NCI-H510A treated with DMSO at 0.1 percent for 48 hours (cell line): Measurements from ENCODE around the gene DTD1.

ENCODE experiments used
- DNase-seq: peaks from one replicate; lab custom pipeline; 2025; lab: John Stamatoyannopoulos, UW

DTD1 gene, protein sequence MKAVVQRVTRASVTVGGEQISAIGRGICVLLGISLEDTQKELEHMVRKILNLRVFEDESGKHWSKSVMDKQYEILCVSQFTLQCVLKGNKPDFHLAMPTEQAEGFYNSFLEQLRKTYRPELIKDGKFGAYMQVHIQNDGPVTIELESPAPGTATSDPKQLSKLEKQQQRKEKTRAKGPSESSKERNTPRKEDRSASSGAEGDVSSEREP

DNA sequence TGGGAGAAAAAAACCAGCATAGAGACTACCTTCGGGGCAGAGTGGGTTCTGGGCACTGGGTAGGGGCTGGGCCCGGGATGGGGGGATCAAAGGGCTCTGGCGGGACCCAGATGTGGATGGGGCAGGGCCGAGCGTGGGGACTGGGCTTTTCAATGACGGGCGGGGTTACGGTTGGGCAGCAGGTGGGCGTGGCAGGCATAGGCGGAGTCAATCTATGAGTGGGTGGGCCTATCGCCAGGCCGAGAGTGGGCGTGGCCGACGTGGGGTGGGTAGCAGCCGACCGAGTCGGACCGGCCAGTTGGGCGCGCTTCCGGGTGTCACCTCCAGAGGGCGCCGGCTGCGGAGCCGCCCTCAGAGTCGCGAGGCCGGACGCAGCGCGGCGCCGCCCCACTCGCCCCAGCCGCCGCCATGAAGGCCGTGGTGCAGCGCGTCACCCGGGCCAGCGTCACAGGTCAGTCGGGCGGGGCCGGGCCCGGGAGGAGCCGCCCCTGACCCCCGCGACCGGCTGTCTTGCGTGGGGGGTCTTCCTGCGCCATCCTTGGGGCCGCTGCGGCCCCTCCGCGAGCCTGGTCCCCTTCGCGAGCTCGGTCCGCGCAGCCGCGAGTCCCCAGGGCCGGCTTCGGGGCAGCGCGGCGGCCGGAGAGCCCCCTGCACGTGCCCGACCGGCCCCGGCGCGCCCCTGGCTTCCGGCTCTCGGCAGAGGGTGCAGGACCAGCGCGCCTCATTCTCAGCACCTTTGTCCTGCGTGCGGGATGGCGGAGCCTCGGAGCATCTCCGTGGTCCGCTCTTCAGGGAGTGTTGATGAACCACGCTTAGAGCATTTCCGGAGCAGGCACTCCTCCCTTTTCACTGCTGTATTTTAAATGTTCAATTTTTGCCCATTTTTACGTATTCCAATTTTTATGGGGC is at the start of gene DTD1:
Gene DTD1, plus strand, starts transcription at position 390 of the 909 bp plus-strand sequence. Its CDS starts 19 bp downstream, at position 409.
- peak; percentile 88 for DNase-seq

DNA sequence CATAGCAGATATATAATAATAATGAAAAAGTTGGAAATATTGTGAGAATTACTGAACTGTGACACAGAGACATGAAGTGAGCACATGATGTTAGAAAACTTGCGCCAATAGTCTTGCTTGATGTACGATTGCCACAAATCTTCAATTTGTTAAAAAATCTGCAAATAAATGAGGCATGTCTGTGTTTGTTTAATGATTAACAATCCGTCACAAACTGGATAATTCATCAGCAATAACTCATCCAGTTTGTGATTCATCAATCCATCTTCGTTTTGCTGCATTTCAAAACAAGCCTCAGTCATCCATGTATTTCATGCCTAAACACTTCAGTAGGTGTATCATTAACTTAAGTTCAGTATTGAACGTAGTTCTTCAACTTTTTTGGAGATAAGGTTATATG is 46.1 kb upstream of the DTD1 start:
- no peak for DNase-seq

DNA sequence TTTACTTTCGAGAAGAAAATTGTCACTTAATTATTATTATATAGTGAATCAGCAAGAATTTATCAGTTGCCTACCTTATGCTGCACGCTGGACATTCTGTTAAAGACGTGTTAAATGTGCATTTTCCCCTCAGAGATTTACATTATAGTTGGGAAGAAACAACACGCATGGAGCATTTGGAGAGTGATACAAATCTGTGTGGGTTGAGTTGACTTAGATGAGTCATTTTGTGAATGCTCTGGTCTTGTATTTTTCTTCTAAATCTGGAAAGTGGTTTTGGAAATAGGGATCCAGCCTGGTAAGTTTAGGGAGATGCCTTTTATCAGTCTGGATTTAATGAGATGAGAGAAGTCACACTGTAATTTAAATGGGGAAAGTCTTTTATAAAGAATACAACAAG is 44.6 kb upstream of the DTD1 start:
- no peak for DNase-seq

GRCh38 chr20:18543932-18544331 is 43.9 kb upstream of the DTD1 start:
- DNase-seq: no peak

- DNase-seq: no peak
Measured at GRCh38 chr20:18545566-18545965, 42.3 kb upstream of the DTD1 start.

DNA sequence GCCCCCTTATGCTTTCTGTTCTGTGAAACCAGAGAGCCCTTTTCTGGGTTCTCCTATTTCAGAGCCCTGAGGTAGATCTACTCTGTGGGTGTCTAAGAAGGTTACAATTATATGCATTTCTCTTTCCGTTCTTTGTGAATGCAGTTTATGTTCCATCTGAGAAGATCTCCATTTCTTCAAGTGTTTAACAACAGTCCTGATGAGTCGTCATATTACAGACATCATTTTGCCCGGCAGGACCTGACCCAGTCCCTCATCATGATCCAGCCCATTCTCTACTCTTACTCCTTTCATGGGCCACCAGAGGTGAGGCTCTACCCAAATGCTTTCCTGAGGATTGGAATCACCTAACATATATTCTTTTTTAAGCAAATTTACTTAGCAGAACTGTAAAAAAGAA is 39.4 kb upstream of the DTD1 start:
- DNase-seq: no peak

- DNase-seq: no peak
Measured at GRCh38 chr20:18553746-18554145, 34.1 kb upstream of the DTD1 start.

GRCh38 chr20:18566892-18567738 is 20.7 kb upstream of the DTD1 start, which contains the start of gene SMIM26:
TSS of gene SMIM26 (plus strand) at chr20:18567432. CDS start at chr20:18567479, 47 bp downstream.
- peak; percentile 96 for DNase-seq

DNA sequence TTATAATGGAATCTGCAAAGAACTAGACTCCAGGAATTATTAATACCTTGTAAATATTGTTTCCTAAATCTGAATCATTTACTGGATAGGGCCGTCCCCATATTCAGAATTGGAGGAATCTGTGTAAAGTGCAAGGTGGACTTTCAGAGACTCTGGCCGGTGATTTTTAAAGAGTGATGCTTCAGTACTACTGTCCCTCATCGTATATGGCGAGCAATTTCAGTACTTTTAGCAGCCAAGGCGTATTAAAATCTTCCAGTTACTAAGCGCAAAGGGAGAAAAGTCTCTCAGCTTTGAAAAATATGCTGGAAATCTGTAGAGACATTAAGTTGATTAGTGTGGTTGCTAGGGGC is 20.1 kb upstream of the DTD1 start:
- no peak for DNase-seq

DNA sequence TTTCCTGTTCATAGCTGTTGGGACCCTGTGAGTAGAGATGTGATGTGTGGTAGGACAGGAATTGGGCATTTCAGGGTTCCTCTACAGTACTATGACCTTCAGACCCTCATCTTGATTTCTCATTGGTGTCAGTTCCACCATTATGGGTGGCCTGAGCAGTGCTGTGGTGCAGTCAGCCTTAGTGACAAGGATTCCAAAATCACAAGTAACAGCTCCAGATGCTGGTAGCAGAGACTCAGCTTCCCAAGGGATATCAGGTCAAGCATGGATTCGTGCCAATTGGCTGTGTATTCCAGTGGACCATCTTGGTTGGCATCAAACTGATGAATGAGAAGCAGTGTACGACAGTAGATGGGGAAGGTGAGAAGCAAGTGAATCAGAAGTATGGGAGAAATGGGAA is 16.8 kb upstream of the DTD1 start:
- no peak for DNase-seq

DNA sequence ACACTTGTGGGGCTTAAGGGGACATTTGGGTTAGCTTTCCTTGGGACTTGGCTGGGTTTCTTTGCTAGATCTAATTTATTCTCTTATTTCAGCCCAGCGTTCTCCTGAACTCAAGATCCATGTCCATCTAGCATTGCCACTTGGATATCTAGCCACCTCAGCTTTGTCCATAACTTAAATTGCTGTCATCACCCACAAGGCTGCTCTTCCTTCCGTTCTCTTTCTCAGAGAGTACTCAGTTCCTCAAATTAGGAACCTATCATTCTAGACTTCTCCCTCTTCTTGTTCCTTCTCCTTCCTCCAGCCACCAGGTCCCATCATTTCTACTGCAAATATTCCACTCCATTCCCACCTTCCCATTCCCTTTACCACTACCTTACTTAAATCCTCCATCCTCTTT is 16.3 kb upstream of the DTD1 start:
- no peak for DNase-seq

- DNase-seq: no peak
Measured at GRCh38 chr20:18577942-18578341, 9.9 kb upstream of the DTD1 start.

- DNase-seq: no peak
Measured at GRCh38 chr20:18578581-18578980, 9.3 kb upstream of the DTD1 start.

DNA sequence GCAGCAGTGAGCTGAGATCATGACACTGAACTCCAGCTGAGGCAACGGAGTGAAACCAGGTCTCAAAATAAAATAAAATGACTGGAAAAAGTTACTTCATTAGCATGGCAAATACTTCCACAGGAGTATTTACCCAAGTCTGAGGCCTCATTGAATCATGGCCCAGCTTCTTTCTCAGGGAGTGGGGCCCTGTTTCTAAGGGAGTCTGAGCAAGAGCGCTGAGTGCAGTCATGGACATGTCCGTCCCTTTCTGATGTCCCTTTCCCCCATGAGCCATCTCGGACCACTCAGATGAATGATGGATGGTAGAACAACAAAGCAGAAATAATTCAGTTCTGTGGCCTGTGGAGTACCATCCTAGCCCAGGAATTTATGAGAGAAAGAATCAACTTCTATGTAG is 7.8 kb upstream of the DTD1 start:
- no peak for DNase-seq

- DNase-seq: no peak
Measured at GRCh38 chr20:18585134-18585533, 2.7 kb upstream of the DTD1 start.

GRCh38 chr20:18588574-18588933 is 700 bp downstream of the DTD1 start:
- no peak for DNase-seq

- no peak for DNase-seq
Measured at GRCh38 chr20:18589941-18590674, 2.3 kb downstream of the DTD1 start.

GRCh38 chr20:18596270-18596669 is 8.4 kb downstream of the DTD1 start:
- no peak for DNase-seq

DNA sequence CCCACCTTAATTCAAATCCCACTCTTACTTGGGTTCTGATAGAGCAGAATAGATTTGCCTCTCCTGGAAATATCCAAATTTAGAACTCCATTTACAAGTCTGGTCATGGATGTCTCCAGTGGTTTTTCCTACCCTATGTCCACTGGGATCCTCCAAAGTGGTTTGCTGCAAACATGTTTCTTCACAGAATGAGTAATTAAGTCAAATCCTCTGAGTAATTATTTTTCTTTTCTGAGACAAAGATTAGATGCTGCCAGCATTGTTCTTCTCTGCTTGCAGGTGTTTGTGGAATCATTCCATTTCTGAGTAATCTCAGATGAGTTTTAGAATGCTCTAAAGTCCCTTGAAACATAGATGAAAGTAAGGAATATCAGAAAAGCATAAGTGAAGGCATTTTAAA is 21.9 kb downstream of the DTD1 start:
- DNase-seq: no peak

GRCh38 chr20:18611492-18611891 is 23.6 kb downstream of the DTD1 start:
- DNase-seq: no peak

DNA sequence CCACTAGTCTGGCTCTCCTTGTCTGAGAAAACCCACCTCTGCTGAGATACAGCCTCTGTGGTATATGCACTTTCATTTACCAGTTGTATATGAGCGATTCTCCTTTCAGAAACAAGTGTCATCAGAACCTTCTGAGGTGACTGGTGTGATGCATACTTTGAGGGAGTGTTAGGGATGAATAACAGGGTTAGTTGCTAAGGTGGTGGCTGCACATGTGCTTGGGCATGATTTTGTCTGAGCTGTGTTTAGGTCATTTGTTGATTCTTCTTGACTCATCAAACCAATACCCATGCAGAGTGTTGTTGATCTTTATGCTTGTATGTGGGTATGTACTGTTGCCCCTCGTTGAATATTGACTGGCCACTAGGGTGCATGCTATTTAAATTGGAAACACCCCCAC is 25.7 kb downstream of the DTD1 start:
- DNase-seq: no peak

DNA sequence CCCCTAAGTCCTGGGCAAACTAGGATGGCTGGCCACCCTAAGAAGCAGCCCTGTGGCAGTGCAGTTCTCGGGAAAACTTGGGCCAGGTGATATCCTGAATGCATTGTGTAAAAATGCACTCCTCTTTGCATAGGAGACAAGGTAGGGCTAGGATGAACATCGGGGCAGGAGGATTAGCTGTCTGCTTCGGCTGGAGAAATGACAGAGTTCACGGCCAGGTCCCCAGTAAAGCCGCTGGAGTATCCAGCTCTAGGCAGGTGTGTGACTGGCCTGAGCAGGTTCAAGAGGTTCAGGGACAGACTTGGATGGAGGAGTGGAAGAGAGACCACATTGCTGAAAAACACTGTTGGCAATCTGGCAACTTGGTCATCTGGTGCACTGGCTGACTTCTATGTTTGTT is 26.4 kb downstream of the DTD1 start:
- no peak for DNase-seq
